DND-41 (cell line): ENCODE results near the gene ESR2.

ENCODE experiments used
- EZH2 ChIP-seq: IDR thresholded peaks from 3 replicates; pipeline ENCODE4 v1.6.1; 2012; ENCODE audit warnings: borderline replicate concordance, low read depth, mild to moderate bottlenecking, moderate library complexity, low read length, inconsistent platforms; ENCODE audit not compliant: severe bottlenecking
- TF ChIP-seq, protein P1 (sequence below): IDR thresholded peaks from 2 replicates; pipeline ENCODE4 v1.5.1; 2012; ENCODE audit warnings: borderline replicate concordance, low read length, moderate library complexity, mild to moderate bottlenecking; ENCODE audit not compliant: poor library complexity, severe bottlenecking; ENCODE audit errors: extremely low read depth

- TF ChIP-seq, protein P1, sequence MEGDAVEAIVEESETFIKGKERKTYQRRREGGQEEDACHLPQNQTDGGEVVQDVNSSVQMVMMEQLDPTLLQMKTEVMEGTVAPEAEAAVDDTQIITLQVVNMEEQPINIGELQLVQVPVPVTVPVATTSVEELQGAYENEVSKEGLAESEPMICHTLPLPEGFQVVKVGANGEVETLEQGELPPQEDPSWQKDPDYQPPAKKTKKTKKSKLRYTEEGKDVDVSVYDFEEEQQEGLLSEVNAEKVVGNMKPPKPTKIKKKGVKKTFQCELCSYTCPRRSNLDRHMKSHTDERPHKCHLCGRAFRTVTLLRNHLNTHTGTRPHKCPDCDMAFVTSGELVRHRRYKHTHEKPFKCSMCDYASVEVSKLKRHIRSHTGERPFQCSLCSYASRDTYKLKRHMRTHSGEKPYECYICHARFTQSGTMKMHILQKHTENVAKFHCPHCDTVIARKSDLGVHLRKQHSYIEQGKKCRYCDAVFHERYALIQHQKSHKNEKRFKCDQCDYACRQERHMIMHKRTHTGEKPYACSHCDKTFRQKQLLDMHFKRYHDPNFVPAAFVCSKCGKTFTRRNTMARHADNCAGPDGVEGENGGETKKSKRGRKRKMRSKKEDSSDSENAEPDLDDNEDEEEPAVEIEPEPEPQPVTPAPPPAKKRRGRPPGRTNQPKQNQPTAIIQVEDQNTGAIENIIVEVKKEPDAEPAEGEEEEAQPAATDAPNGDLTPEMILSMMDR = no peak
- TF ChIP-seq EZH2 = no peak
Measured at GRCh38 chr14:64114166-64114565, 180.0 kb downstream of the ESR2 start.
